B cell (primary cell): ENCODE data around the gene EGFLAM.

Experiments used
- CTCF ChIP-seq: fragments of 200-600 bp; IDR thresholded peaks from one replicate; pipeline ENCODE4 v1.8.0; 2022; ENCODE audit warnings: antibody characterized with exemption, mild to moderate bottlenecking
- EZH2 ChIP-seq: IDR thresholded peaks from 2 replicates; pipeline ENCODE4 v1.6.1; 2012; ENCODE audit warnings: borderline replicate concordance, low read depth, mild to moderate bottlenecking, moderate library complexity, low read length; ENCODE audit not compliant: insufficient read depth, poor library complexity, severe bottlenecking

GRCh38 chr5:38338455-38338854 lies 80.1 kb downstream of the EGFLAM start:
- TF ChIP-seq CTCF (no peak), EZH2 (no peak)
